ENCODE results near the gene CDKAL1. TPM values are rescaled to one million over a fixed set of nuclear protein-coding genes. Genes with fewer than 3 reads are reported as not detected.

The CDKAL1 gene
- total RNA-seq, 1 donor from 2014 or later: 11.9 TPM

DNA sequence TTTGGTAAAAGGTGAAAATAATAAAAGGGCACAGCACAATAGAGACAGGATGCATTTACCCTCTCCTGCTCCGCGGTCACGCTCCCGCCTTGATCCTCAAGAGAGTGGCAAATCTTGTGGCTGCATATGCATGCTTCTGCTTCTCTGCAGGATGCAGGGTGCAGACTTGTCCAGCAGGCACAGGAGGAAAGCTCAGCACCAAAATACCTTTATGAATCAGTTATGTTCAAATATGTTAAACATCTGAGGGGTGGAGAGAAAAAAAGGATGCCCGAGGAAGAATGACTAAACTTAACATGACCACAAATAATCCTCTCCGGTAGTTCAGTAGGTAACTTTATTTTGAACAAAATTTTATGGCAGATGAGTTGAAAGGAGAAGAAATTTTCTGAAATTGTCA is 693.2 kb downstream of the CDKAL1 start:
- H3K27ac ChIP-seq: no peak overlapping the region

DNA sequence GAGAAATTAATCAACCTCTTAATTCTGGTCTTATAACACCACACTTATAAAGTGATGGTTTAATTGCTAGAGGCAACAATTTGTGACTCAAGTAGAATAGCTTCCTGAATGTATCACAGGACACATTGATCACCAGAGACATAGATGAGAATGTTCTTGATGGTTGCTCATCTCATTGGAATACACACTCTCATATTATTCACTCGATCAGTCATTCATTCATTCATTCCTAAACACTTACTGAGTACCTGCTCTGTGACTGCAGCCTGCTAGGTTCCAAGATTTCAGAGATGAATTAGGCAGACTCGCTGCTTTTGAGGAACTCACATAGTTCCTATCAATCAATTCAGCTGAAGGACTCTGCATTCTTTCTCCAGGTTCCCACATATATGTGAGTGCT is 694.2 kb downstream of the CDKAL1 start:
- peaks cover 8 to 38% of the 10 kb centered on the region in 2 donors for H3K36me3 ChIP-seq
- DNase-seq (ENCODE audit: low spot score in 2 of 2): no peak

More for the DNA sequence above, 693.2 kb downstream of the CDKAL1 start:
- TF ChIP-seq, protein P1, sequence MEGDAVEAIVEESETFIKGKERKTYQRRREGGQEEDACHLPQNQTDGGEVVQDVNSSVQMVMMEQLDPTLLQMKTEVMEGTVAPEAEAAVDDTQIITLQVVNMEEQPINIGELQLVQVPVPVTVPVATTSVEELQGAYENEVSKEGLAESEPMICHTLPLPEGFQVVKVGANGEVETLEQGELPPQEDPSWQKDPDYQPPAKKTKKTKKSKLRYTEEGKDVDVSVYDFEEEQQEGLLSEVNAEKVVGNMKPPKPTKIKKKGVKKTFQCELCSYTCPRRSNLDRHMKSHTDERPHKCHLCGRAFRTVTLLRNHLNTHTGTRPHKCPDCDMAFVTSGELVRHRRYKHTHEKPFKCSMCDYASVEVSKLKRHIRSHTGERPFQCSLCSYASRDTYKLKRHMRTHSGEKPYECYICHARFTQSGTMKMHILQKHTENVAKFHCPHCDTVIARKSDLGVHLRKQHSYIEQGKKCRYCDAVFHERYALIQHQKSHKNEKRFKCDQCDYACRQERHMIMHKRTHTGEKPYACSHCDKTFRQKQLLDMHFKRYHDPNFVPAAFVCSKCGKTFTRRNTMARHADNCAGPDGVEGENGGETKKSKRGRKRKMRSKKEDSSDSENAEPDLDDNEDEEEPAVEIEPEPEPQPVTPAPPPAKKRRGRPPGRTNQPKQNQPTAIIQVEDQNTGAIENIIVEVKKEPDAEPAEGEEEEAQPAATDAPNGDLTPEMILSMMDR (IDR thresholded peaks at IDR 0.05): no peak
- intact Hi-C loops (cut with DNase I): no loop called here
- DNase-seq (ENCODE audit: low spot score in 2 of 2): no peak
- Histone ChIP-seq H3K4me1 (no peaks in the 10 kb centered on the region), H3K4me3 (no peak overlapping the region), H3K27me3 (no peaks in the 10 kb centered on the region), H3K9me3 (no peaks in the 10 kb centered on the region), H3K36me3 (peaks cover 1 to 34% of the 10 kb centered on the region in 2 donors)

DNA sequence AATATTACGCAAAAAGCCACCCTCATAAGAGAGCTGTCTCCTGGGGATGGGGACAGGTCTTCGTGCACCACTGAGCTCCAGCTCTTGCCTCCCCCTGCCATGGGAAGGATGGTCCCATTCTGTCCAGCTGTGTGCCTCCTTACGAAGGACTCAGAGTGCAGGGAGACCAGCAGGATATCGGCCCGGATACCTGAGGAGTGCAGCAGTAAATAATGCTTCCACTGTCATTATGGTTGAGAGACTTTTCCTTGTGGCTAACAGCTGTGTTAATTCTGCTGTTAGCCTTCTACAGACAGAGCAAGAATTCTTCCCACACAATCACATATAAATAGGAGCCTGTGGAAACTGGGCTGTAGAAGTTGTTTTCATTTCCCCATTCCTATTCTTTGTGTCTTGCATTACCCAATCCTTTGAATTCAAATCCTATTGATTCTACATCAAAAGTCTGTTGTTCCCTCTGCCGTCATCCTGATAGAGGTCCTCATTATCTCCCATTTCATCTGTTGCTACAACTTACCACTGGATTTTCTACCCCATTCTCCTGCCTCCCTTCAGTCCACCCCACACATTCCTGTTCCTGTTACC is 694.7 kb downstream of the CDKAL1 start:
- intact Hi-C loops (cut with DNase I): no loop called here
- Histone ChIP-seq H3K36me3 (peaks cover 8 to 44% of the 10 kb centered on the region in 2 donors), H3K4me1 (no peaks in the 10 kb centered on the region), H3K9me3 (no peaks in the 10 kb centered on the region), H3K27ac (no peak overlapping the region), H3K4me3 (no peak overlapping the region), H3K27me3 (no peaks in the 10 kb centered on the region)
- no peak for DNase-seq (ENCODE audit: low spot score in 2 of 2)
- TF ChIP-seq, protein P1 (IDR thresholded peaks at IDR 0.05): no peak

More for the DNA sequence above, 694.2 kb downstream of the CDKAL1 start:
- Histone ChIP-seq H3K4me3 (no peak overlapping the region), H3K9me3 (no peaks in the 10 kb centered on the region), H3K27ac (no peak overlapping the region), H3K27me3 (no peaks in the 10 kb centered on the region), H3K4me1 (no peaks in the 10 kb centered on the region)
- intact Hi-C loops (cut with DNase I): no loop called here
- TF ChIP-seq, protein P1 (IDR thresholded peaks at IDR 0.05): no peak

DNA sequence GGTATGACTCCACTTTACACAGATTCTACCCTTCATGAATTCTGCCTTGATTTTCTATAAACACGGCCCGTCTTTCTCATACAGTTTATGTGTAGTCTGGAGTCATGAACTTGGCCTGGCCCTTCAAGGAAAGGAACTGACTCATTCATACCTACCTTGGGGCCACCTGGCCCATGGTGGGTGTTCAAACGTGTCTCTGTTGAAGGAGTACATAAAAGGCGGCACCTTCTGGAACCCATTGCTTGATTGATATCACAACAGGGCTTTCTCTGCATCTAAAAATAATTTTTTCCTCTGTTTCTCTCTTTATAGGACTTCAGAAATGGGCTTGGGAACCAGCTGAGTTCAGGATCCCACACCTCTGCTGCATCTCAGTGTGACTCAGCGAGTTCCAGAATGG is 696.3 kb downstream of the CDKAL1 start:
- H3K27me3 ChIP-seq: no peaks in the 10 kb centered on the region
- intact Hi-C loops (cut with DNase I): no loop called here
- H3K4me3 ChIP-seq: no peak overlapping the region
- TF ChIP-seq, protein P1 (IDR thresholded peaks at IDR 0.05): no peak
- peaks cover 8 to 50% of the 10 kb centered on the region in 2 donors for H3K36me3 ChIP-seq
- no peak for DNase-seq (ENCODE audit: low spot score in 2 of 2)
- H3K9me3 ChIP-seq: no peaks in the 10 kb centered on the region
- no peak overlapping the region for H3K27ac ChIP-seq
- no peaks in the 10 kb centered on the region for H3K4me1 ChIP-seq

DNA sequence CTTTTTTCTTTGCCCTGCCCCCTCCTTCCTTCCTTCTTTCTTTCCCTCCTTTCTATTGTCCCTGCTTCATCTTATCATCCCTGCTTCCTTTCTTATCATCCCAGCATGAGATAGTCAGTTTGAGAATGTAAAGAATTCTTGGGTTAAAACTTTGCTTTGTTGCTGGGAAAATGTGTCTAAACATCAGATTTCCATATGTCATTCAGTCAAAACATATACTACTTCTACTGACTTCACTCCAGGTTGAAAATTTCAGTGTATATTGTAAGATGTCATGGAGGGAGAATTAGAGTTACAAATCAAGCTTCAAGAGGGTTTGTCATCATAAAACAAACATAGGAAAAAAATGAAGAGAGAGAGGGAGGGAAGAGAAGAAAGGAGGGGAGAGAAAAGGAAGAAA is 700.9 kb downstream of the CDKAL1 start:
- H3K4me1 ChIP-seq: no peaks in the 10 kb centered on the region
- peaks cover 0 to 12% of the 10 kb centered on the region in 2 donors for H3K9me3 ChIP-seq
- no peak overlapping the region for H3K4me3 ChIP-seq
- H3K36me3 ChIP-seq: peaks cover 8 to 40% of the 10 kb centered on the region in 2 donors
- intact Hi-C loops (cut with DNase I): no loop called here
- H3K27me3 ChIP-seq: no peaks in the 10 kb centered on the region
- no peak for DNase-seq (ENCODE audit: low spot score in 2 of 2)
- TF ChIP-seq, protein P1 (IDR thresholded peaks at IDR 0.05): no peak
- no peak overlapping the region for H3K27ac ChIP-seq

DNA sequence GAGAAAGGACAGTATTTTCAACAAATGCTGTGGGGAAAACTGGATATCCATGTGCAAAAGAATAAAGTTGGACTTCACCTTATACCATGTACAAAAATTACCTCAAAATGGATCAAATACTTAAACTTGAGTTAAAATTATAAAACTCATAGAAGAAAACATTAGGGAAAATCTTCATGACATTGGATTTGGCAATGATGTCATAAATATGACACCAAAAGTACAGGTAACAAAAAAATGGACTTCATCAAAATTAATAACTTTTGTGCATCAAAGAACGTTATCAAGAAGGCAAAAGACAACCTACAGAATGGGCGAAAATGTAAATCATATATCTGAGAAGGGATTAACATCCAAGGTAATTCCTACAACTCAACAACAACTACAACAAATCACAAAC is 704.0 kb downstream of the CDKAL1 start:
- TF ChIP-seq, protein P1 (IDR thresholded peaks at IDR 0.05): no peak
- H3K9me3 ChIP-seq: peaks cover 0 to 12% of the 10 kb centered on the region in 2 donors

More for the DNA sequence above, 704.0 kb downstream of the CDKAL1 start:
- Histone ChIP-seq H3K4me1 (no peaks in the 10 kb centered on the region), H3K4me3 (no peak overlapping the region), H3K27me3 (no peaks in the 10 kb centered on the region), H3K27ac (no peak overlapping the region), H3K36me3 (peaks cover 0 to 13% of the 10 kb centered on the region in 2 donors)
- no peak for DNase-seq (ENCODE audit: low spot score in 2 of 2)
- intact Hi-C loops (cut with DNase I): no loop called here

Data from ascending aorta (tissue), 2 donors.